AML-193 (cell line): ENCODE measurements around the gene RENBP.

Experiments used
- DNase-seq, 2 experiments: peaks; one replicate each; lab custom pipeline; 2025; lab: John Stamatoyannopoulos, UW

Gene RENBP

DNA sequence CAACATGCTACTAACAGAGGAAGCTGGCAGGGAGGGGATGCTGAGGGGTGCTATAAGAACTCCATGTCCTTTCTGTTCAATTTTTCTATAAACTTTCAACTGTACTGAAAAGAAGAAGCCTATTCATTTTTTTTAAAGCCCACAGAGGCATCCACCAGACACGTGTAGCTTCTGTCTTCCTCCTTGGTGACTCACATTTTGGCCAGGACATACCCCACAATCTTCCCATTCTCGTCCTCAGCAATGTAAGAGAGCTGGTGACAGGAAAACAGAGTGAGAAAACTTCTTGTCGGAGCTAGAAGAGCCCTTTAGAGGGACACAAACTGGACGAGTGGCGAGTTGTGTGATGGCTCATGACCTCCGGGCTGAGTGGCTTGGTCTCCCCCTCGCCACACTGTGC lies 10.7 kb downstream of the RENBP start:
- DNase-seq, result no peak

DNA sequence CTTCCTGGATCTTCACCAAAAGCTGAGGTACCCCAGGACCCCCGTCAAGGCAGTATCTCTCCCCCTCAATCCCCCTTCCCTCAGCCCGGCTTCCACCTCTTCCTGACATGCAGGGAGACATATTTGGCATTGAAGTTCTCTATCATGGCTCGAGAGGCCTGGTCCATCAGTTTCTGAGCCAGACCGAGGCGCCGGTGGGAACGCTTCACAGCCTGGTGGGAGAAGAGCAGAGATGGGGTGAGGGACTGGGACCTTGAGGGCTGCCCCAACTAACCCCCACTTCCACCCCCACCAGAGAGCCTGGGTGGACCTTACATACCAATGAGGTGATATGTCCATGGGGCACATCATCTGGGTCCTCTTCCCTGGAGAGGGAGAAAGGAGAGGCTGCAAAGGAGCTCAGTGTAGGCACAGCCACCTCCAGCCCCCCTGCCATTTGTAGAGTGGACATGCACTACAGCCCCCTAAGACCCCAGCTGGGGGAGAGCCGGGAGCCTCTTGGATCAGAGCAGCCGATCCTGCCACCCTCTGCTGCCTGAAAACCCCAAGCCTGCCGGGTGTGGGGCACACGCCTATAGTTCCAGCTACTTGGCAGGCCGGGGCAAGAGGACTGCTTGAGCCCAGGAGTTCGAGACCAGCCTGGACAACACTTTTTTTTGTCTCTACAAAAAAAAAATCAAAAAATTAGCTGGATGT lies 12.1 kb downstream of the RENBP start:
- no peak for DNase-seq

DNA sequence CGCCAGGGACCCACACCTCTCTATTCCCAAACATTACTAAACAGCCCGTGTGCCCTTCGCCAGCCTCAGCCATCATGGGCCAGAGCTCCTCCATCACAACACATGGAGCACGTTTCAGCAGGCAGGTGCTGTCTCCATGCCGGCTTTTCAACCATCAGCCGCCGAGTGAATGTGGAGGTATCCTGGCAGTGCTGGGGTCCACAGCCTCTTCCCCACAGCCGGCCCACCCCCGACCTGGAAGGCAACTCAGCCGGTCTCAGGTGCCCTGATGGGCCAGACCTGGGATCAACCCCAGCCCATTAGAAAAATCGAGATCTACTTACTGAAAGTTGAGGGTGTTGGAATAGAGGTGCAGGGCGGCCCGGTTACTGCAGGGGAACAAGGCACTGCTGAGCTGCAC lies 12.7 kb downstream of the RENBP start:
- DNase-seq, result no peak

- DNase-seq, result no peak
These were observed 13.3 kb downstream of the RENBP start for GRCh38 chrX:153931151-153931550.

DNA sequence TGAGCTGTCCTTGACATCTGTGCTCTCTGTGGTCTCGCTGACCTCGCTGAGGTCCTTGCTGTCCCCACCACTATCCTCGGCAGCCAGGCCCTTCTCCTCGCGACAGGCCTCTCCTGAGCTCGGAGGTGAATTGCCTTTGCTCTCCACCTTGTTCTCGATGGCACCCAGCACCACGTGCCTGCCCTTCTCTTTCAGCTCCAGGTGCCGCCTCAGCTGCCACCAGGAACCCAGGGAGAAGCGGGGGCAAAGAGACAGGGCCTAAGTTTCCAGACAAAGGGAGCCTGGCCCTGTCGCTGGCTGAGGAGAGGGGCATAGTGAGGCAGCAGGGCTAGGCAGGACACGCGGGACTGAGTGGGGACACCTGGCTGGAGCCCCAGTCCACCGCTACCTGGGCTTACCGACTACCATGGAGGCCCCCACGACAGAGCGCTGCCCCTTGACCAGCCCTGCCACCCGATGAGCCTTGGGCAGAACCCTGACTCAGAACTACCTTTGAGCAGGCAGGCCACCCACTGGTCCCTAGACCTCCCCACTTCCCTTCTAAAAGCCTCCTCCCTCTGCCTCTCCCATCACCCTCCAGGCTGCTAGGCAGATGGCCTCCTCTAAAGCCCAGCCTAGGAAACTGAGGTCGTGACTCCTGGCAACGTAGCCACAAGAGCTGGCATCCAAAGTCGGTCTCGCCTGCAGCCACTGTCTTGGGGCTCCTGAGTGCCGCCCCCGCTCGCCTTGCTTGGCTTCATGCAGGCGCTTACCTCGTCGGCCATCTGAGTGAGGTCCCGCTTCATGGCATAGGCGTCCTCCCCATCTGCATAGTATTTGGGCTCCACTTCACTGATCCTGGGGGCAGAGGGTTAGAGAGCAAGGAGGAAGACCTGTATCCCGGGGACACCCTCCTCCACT lies 14.2 kb downstream of the RENBP start:
- no peak for DNase-seq

DNA sequence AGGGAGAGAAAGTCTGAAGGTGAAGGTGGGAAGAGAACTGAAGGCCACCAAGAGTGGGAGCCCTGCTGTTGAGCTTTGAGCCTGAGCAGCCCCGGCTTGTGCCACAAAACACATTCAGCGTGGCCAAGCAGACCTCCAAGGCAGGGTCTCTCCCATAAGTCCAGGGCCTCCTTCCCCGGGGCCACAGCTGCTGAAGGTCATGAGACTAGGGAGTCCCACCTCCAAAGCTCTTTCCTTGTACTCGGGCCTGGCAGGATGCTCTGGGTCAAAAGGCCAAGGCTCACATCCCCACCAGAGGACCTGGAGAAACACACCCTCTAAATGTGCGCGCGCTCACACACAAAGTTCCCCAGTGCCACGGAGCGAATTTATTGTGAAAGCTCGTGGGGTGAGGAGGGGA lies 14.9 kb downstream of the RENBP start:
- no peak for DNase-seq

- no peak for DNase-seq
These were observed 15.6 kb downstream of the RENBP start for GRCh38 chrX:153928846-153929245.

- peak; percentile 79 to 89 for DNase-seq
These were observed 16.3 kb downstream of the RENBP start for GRCh38 chrX:153927922-153928760.

GRCh38 chrX:153927672-153927921 lies 16.8 kb downstream of the RENBP start:
- no peak for DNase-seq

- DNase-seq, result peak; percentile 81 to 84
These were observed 17.4 kb downstream of the RENBP start for GRCh38 chrX:153926858-153927671.

DNA sequence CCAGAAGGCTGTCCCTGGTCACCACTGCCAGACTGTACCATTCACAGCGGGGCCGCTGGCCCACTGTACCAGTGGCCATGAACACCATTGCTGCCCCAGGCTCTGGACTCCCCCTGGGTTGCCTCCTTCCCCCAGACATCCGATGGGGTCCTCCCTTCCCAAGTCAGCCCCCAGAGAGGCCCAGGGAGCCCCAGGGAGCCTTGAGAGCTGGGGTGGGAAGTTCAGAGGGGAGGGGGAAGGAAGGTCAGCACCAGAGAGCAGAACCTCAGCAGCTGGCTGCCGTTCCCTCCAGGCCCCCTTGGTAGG lies 17.9 kb downstream of the RENBP start:
- DNase-seq, result no peak

DNA sequence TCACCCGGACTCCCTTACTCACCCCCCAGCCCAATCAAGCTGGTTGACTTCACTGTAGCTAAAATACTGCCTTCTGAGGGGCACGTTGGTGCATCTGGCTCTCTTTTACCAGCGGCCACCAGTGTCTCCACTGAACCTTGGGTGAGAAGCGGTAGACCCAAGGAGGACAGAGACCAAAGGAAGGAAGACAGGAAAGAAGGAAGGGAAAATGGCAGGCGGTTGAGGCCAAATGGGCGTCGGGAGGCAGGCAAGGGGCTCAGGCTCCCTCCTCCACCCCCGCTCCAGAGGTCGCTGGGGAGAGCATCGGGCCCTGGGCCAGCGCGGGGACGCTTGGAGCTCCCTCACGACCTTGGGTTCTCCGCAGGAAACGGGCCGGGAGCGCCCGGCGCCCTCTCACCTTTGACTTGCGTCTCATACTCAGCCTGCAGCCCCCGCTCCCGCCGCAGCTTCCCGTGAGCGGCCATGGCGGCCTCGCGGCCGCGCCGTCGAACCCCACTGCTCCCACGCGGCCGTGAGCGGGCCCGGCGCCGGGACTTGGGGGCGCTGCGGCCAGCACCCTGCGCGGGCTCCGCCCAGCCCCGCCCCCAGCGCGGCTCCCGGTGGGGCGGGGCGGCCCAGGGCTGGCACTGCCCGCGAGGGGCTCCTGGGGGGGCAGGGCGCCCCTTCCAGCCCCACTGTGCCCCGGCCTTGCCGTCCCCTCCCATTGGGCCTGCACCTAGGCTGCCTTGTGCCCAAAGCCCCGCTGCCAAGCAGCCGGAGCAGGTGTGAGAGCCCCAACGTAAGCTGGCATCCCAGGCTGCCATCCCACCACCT lies 18.5 kb downstream of the RENBP start, which contains the start of gene ARHGAP4:
ARHGAP4 (minus strand) TSS at position 526 of the 813 bp plus-strand sequence; CDS start at position 464, 62 bp downstream.
- peak; percentile 22 to 38 for DNase-seq

- no peak for DNase-seq
These were observed 19.1 kb downstream of the RENBP start for GRCh38 chrX:153925387-153925738.

DNA sequence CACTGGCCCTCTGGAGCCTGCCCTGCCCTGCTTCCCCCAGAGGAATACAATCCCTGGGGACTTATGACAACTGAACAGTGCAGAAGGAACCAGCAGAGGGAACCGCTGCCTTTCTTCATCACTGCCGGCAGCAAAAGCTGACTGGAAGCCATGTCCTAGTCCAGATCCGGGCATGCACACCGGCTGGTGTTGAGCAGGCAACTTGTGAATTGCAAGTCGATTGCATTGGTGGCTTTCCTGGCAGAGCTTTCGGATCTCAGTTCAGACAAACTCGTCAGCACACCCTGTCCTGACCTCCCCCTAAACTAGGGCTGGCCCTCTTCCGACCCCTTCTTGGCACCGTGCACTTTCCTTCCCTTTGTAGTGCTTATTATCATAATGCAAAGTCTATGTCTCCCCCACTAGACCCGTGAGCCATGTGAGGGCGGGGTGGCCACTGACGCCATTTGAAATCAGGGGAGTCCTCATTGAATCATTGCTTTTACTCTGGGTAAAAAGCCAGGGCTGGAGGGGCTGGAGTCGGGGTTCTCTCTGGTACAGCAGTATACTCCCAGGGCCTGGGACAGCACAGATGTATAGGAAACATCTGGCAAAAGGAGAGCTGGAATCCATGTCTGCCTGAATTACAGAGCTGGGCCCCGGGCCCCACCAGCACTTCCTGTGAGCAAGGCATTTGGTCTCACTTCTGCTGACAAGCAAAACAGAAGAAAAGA lies 20.1 kb downstream of the RENBP start:
- DNase-seq, result peak; percentile 17 to 30

DNA sequence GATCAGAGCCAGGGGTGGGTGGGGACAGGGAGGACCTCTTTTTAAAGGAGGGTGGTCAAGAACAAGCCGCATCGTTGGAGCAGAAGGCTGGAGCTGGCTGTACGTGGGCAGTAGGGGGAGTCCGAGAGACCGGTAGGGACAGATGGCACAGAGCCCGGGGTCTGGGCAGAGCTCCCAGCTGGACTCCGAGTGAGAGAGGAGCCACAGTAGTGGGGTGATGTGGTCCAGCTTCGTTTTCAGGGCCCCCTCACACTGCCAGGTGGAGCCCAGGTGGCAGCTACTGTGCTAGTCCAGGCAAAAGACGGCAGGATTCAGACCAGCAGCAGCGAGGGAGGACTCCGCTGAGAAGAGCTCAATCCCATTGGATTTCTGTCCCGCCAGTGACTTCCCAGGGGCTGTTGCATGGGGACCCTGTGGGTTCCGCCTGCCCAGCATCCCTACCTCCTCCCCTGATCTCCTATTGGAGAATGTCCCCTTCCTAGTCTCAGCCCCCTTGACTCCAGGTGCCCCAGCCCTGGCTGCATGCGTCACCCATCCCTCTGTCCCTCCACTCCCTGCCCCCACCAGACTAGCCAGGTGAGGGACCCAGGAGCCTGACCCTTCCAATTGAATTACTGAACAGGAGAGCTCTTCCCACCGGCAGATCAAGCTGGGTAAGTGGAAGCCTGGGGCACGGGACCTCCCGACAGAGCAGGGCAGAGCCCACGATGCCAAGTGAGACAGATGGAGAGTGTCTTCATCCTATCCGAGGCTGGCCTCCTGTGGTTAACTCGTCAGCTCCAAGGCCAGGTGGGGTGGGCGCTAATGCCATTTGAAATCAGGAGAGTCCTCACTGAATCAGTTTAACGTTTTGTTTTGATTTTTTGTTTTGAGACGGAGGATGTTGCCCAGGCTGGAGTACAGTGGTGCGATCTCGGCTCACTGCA lies 21.2 kb downstream of the RENBP start:
- peak; percentile 21 to 28 for DNase-seq

DNA sequence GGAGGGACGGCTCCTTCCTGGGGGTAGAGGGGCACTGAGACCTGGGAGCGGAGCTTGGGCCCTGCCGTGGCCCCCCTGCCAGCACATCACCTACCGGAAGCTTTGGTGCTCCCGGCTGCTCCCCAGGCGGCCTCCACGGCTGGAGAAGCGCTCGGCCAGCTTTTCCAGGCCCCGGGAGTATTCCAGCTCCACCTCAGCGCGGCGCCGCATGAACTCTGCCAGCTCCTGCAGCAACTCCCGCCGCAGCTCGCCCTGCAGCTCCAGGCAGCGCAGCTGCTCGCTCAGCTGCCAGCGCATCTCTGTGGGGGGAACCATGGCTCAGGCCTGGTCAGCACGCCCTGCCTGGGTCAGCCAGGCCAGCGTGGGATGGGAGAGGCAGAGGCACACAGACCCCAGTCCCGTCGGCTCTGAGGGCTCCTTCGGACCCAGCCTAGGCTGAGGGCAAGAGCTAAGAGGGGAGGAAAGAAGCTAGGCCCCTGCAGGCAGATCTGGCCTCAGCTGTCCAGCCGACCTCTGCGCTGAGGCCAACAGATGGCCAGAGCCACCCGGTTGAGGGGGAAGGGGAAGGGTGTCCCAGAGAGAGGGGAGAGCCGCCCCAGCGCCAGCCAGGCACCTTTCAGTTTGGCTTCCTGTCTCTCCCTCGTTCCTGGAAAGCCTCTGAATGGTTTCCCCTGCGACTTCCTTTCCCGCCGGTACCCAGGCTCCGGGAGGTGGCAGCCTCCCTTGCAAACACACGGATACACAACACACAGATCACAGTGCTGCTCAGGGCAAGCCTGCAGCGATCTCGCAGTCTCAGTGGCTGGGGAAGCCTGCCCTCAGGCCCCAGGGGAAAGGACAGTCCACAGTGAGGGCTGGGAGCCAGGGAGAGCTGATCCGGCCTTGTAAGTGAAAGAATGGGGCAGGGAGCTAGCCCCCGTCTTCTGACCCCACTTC lies 22.7 kb downstream of the RENBP start:
- no peak for DNase-seq

GRCh38 chrX:153921070-153921469 lies 23.4 kb downstream of the RENBP start:
- DNase-seq, result no peak

DNA sequence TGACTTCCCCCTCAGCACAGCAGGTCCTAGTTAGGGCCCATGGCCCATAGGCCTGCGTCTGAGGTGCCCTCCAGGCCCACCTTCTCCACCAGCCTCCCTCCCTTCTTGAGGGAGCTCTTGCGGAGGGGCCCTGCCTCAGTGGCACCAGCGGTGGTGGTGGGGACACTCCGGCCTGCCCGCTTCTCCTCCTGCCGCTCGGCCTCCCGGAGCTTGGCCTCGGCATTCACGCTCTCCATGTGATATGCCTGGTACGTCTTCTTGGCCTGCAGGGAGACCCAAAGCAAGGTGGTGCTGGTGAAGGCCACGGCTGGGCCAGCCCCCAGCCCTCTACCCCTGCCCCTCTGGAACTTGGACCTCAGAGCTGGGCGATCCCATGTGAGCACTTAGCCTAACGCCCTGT lies 23.9 kb downstream of the RENBP start:
- DNase-seq, result no peak
